ENCODE results near the gene PBRM1.

PBRM1 gene

DNA sequence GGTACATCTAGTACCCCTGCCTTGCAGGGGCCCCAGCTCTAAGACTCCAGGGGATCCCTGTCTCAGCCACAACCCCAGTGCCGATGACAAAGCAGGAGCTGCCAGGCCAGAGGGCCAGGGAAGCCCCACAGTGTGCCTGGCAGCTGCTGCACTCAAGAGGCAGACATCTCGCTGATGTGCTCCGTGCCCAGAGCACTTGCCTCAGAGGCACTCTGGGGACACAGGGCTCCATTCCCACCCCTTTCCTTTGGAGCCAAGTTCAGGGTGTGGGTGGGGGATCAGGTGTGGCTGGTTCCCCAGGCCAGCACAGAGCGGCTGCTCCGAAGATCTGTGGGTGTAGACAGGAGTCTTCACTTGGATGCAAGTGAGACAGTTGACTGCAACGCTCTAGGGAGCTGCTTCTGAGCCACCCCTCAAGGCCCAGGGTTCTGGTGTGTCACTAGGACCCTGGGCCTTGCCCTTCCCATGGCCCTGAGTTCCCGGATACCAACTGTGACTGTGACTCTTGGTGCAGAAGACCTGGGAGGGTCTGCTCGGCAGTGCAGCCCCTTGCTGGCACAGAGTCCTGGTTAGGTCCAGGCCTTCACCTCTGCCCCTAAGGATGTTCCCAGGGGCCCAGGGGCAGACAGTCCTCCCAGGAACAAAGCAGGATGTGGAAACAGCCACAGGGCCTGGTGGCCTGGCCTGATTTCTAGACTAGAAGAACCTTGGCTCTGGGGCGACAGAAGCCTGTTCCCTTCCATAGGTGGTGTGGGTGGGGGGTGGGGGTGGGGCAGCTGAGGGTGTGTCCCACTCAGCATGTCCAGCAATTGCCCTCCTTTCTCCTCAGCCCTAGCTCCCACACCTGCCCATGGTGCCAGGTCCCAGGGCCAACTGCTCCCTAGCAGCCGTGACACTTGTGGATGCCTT, 154.5 kb downstream of the PBRM1 start:
- no peak for TF ChIP-seq TAF1 (IDR thresholded peaks at IDR 0.05; ENCODE audit: borderline replicate concordance, insufficient read depth, low read length)

DNA sequence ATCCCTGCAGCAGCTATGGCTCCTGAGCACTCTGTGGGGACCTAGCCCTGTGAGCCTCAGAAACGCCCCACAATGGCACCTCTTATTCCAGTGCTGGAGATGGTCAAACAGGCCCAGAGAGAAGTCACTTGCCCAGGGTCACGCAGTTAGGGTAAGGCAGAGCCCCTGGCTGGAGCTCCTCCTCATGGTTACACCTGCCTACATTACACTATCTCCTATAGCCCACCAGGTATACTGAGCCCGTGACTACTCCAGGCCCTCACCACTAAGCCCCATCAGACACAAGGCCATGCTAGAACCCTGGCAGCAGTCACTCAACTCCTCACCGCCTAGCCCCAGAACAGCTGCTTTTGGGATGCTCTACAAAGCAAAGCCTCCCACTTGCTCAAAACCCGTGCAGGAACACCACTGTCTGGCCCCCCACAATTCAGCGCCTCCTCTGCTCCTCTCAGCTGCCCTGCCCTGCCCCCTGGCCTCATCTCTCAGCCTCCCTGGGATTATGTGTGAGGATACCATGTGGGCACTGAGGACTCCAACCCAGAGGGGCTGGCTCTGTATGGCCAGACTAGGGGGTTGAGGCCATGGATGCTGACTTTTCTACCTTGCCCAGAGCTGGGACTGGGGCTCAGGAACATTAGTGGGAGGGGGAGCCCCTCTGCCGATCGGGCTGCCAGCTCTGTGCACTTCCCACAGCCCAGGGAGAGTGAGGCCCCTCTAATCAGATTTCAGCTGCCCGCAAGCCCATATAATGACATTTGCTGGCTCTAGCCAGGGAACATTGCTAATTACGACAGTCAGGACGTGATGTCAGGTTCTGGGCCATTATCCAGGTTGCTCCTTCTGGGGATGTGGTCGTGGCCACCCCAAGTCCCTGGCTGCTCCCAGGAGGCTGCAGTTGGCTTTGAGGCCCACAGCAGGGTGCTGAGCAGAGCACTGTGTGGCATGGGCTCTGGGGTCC, 156.1 kb downstream of the PBRM1 start:
- no peak for TF ChIP-seq TAF1 (IDR thresholded peaks at IDR 0.05; ENCODE audit: borderline replicate concordance, insufficient read depth, low read length)
- TF ChIP-seq, protein P1, sequence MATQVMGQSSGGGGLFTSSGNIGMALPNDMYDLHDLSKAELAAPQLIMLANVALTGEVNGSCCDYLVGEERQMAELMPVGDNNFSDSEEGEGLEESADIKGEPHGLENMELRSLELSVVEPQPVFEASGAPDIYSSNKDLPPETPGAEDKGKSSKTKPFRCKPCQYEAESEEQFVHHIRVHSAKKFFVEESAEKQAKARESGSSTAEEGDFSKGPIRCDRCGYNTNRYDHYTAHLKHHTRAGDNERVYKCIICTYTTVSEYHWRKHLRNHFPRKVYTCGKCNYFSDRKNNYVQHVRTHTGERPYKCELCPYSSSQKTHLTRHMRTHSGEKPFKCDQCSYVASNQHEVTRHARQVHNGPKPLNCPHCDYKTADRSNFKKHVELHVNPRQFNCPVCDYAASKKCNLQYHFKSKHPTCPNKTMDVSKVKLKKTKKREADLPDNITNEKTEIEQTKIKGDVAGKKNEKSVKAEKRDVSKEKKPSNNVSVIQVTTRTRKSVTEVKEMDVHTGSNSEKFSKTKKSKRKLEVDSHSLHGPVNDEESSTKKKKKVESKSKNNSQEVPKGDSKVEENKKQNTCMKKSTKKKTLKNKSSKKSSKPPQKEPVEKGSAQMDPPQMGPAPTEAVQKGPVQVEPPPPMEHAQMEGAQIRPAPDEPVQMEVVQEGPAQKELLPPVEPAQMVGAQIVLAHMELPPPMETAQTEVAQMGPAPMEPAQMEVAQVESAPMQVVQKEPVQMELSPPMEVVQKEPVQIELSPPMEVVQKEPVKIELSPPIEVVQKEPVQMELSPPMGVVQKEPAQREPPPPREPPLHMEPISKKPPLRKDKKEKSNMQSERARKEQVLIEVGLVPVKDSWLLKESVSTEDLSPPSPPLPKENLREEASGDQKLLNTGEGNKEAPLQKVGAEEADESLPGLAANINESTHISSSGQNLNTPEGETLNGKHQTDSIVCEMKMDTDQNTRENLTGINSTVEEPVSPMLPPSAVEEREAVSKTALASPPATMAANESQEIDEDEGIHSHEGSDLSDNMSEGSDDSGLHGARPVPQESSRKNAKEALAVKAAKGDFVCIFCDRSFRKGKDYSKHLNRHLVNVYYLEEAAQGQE (IDR thresholded peaks at IDR 0.05; ENCODE audit: insufficient read depth in 1 of 2, low read depth in 2 of 2, low read length in 2 of 2): no peak
- TF ChIP-seq POLR2AphosphoS5 (IDR thresholded peaks at IDR 0.05; ENCODE audit: low read depth, low read length): no peak
- no peak for TF ChIP-seq FOXP2 (optimal IDR thresholded peaks at IDR 0.05; ENCODE audit: borderline replicate concordance, extremely low read depth, extremely low read length, insufficient read depth)
- no peak for TF ChIP-seq SIN3A (IDR thresholded peaks at IDR 0.05; ENCODE audit: borderline replicate concordance, insufficient read depth, low read length)

DNA sequence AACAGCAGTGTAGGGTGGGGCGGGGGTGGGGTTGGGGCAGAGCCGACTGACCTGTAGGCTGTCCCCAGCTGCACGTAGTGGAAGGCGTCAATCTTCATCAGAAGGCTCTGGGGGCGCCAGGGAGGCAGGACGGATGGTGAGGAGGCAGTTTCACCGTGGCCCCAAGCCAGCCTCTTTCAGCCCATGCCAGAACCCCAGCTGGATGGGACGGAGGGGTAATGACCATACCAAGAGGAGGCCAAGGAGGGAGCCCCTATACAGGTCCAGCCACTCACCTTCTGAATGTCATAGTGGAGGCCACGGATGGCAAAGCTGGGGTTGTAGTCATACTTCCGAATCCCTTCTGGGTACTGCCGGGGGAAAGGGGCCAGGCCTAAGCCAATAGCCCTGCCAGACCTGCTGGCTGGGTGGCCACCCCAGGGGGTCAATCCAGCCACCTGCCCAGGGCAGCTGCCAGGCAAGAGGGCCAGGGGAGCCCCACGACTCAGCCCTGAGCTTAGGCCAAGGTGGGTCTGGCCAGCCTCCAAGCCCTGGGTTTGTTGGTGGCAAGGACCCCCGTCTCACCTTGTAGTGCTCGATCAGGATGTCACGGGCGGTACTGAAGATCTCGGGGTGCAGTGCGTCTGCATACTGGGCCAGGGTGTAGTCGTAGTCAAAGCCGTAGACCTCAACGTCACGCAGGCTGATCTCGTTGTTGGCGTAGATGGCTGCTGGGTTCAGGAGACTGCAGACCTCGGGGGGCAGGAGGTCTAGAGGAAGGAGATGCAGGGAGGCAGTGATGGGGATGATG, 156.9 kb downstream of the PBRM1 start:
- TF ChIP-seq POLR2AphosphoS5 (IDR thresholded peaks at IDR 0.05; ENCODE audit: low read depth, low read length) (no peak), TAF1 (IDR thresholded peaks at IDR 0.05; ENCODE audit: borderline replicate concordance, insufficient read depth, low read length) (no peak), SIN3A (IDR thresholded peaks at IDR 0.05; ENCODE audit: borderline replicate concordance, insufficient read depth, low read length) (no peak), FOXP2 (optimal IDR thresholded peaks at IDR 0.05; ENCODE audit: borderline replicate concordance, extremely low read depth, extremely low read length, insufficient read depth) (no peak)
- TF ChIP-seq, protein P1 (IDR thresholded peaks at IDR 0.05; ENCODE audit: insufficient read depth in 1 of 2, low read depth in 2 of 2, low read length in 2 of 2): no peak

DNA sequence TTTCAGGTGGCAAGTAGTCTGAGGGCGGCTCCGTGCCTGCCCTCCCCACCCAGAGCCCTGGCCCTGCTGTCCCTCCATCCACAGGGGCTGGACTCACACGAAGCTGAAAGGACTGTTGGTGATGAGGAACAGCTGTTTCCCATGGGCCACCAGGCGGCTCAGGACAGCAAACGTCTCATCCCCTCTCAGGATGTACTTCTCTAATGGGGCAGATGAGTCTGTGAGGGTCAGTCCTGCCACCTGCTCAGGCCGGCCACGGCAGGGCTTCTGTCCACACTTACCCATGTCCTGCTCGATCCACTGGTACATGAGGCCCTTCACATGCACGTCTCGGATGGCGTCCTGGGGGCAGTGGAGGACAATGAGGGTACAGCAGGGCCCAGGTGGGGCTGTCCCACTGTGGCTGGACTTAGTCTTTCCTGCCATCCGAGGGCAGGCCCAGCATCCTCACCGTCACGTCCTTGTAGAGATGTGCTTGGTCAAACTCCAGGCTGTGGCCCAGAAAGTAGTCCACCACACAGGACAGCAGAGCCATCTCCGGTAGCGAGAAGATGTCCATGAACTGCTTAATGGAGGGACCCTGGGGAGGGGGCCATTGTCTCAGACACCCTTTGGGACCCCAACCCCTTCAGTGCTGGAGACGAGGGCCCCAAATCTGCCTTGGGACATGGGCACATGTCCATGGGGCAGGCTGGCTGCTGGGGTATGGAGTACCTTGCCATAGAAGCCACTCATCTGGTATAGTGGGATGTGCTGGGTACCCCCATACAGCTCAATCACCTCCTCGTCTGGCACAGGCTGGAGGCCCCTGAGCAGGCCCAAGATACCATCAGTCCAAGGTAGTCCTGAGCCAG, 157.8 kb downstream of the PBRM1 start:
- TF ChIP-seq, protein P1 (IDR thresholded peaks at IDR 0.05; ENCODE audit: insufficient read depth in 1 of 2, low read depth in 2 of 2, low read length in 2 of 2): no peak
- TF ChIP-seq POLR2AphosphoS5 (IDR thresholded peaks at IDR 0.05; ENCODE audit: low read depth, low read length): no peak
- no peak for TF ChIP-seq FOXP2 (optimal IDR thresholded peaks at IDR 0.05; ENCODE audit: borderline replicate concordance, extremely low read depth, extremely low read length, insufficient read depth)
- no peak for TF ChIP-seq SIN3A (IDR thresholded peaks at IDR 0.05; ENCODE audit: borderline replicate concordance, insufficient read depth, low read length)
- TF ChIP-seq TAF1 (IDR thresholded peaks at IDR 0.05; ENCODE audit: borderline replicate concordance, insufficient read depth, low read length): no peak
